Suprapubic skin (tissue), 4 donors: ENCODE measurements around the gene CGNL1. TPM values are rescaled to one million over a fixed set of nuclear protein-coding genes. Genes with fewer than 3 reads are reported as not detected.
A peak's percentile ranks its signal among the peaks of the same experiment; 100 is the strongest.

Experiments used
- DNase-seq, 2 donors: peaks; one replicate each; pipeline ENCODE4 v3.0.0-alpha.2; 2019; ENCODE audit warnings: low spot score in 2 of 2
- H3K27ac ChIP-seq: fragments of 200-600 bp; sonication (generic); one replicate; pipeline ENCODE4 v1.5.1; 2019
- H3K27me3 ChIP-seq: fragments of 200-600 bp; sonication (generic); one replicate; pipeline ENCODE4 v1.5.1; 2019
- H3K36me3 ChIP-seq: fragments of 200-600 bp; sonication (generic); one replicate; pipeline ENCODE4 v1.5.1; 2019
- H3K4me1 ChIP-seq: fragments of 200-600 bp; sonication (generic); one replicate; pipeline ENCODE4 v1.5.1; 2019
- H3K4me3 ChIP-seq: fragments of 200-600 bp; sonication (generic); one replicate; pipeline ENCODE4 v1.5.1; 2019; ENCODE audit warnings: mild to moderate bottlenecking
- H3K9me3 ChIP-seq: fragments of 200-600 bp; sonication (generic); one replicate; pipeline ENCODE4 v1.5.1; 2019
- CTCF ChIP-seq, 2 donors: fragments of 200-600 bp in 1 of 2; fragments of 450-650 bp in 1 of 2; sonication (generic) in 1 of 2; IDR thresholded peaks; one replicate each; pipeline ENCODE4 v1.5.1; 2016 to 2019; ENCODE audit warnings: antibody characterized with exemption in 2 of 2, mild to moderate bottlenecking in 1 of 2, moderate library complexity in 1 of 2
- EP300 ChIP-seq: sonication (generic); formaldehyde crosslinking; IDR thresholded peaks from one replicate; pipeline ENCODE4 v1.6.1; 2017; ENCODE audit warnings: antibody characterized with exemption
- POLR2A ChIP-seq, 2 donors: fragments of 450-650 bp; IDR thresholded peaks; one replicate each; pipeline ENCODE4 v1.6.1; 2017; ENCODE audit warnings: antibody characterized with exemption in 2 of 2, mild to moderate bottlenecking in 2 of 2, moderate library complexity in 2 of 2
- POLR2AphosphoS5 ChIP-seq, 3 donors: sonication (generic); formaldehyde crosslinking; IDR thresholded peaks; one replicate each; pipeline ENCODE4 v1.6.1; 2017; ENCODE audit warnings: antibody characterized with exemption in 3 of 3
- WGBS: methylation state at CpG from one replicate; pipeline ENCODE4 v1.1.5; 2018; 5-methylcytosine and 5-hydroxymethylcytosine counted together
- total RNA-seq, 4 donors: library from RNA; depleted of rRNA; stranded (reverse); fragments of >200 nt; gene quantifications; one replicate each; pipeline ENCODE4 v1.1.0, GENCODE V29; 2016

The CGNL1 gene
- total RNA-seq = 10 to 100 TPM in 3 of 4 donors, 1 to 10 TPM in 1; 7.1 to 27.0 (median 14.2) TPM

- H3K4me3 ChIP-seq = peak within 1 kb of the TSS; percentile 70
- peaks cover 10% of the 10 kb centered on the region for H3K27me3 ChIP-seq
- no peak for DNase-seq
- peaks cover 21% of the 10 kb centered on the region for H3K4me1 ChIP-seq
- no peaks in the 10 kb centered on the region for H3K9me3 ChIP-seq
- TF ChIP-seq CTCF (IDR thresholded peaks at IDR 0.05) = no peak
- peak in 1 of 2 donors; percentile 16 for TF ChIP-seq POLR2A (IDR thresholded peaks at IDR 0.05)
- no peak for TF ChIP-seq POLR2AphosphoS5 (IDR thresholded peaks at IDR 0.05)
- 30% methylated on average over 47 of the region's 76 CpGs for WGBS
- peak within 1 kb of the TSS; percentile 85 for H3K27ac ChIP-seq
- no peaks in the 10 kb centered on the region for H3K36me3 ChIP-seq
Measured at GRCh38 chr15:57375827-57376695, at the start of gene CGNL1. CGNL1 (plus strand) TSS chr15:57376505; CDS start chr15:57438000, 61,495 bp downstream.

- Histone ChIP-seq H3K36me3 (no peaks in the 10 kb centered on the region), H3K4me3 (no peak overlapping the region), H3K27me3 (no peaks in the 10 kb centered on the region), H3K9me3 (no peaks in the 10 kb centered on the region), H3K27ac (no peak overlapping the region), H3K4me1 (peaks cover 9% of the 10 kb centered on the region)
- 83% methylated on average over 11 of the region's 11 CpGs for WGBS
- no peak for DNase-seq
- TF ChIP-seq POLR2AphosphoS5 (IDR thresholded peaks at IDR 0.05) (no peak), CTCF (IDR thresholded peaks at IDR 0.05) (no peak), EP300 (no peak), POLR2A (IDR thresholded peaks at IDR 0.05) (no peak)
Measured at GRCh38 chr15:57327985-57328471, 48.3 kb upstream of the CGNL1 start.

- no peak for TF ChIP-seq EP300
- TF ChIP-seq POLR2AphosphoS5 (IDR thresholded peaks at IDR 0.05) = no peak
- no peak for TF ChIP-seq POLR2A (IDR thresholded peaks at IDR 0.05)
- no peak for TF ChIP-seq CTCF (IDR thresholded peaks at IDR 0.05)
- WGBS = 90% methylated on average over 8 of the region's 8 CpGs
- DNase-seq = no peak
- H3K9me3 ChIP-seq = no peaks in the 10 kb centered on the region
- no peaks in the 10 kb centered on the region for H3K27me3 ChIP-seq
- H3K4me3 ChIP-seq = no peak overlapping the region
- H3K27ac ChIP-seq = peak overlapping the region; percentile 27
- H3K36me3 ChIP-seq = no peaks in the 10 kb centered on the region
- peaks cover 5% of the 10 kb centered on the region for H3K4me1 ChIP-seq
Measured at GRCh38 chr15:57328479-57328878, 47.8 kb upstream of the CGNL1 start.

GRCh38 chr15:57328897-57329296 lies 47.4 kb upstream of the CGNL1 start:
- 69% methylated on average over 5 of the region's 5 CpGs for WGBS
- Histone ChIP-seq H3K4me1 (peaks cover under 1% of the 10 kb centered on the region), H3K4me3 (no peak overlapping the region), H3K36me3 (no peaks in the 10 kb centered on the region), H3K27ac (no peak overlapping the region), H3K9me3 (no peaks in the 10 kb centered on the region), H3K27me3 (no peaks in the 10 kb centered on the region)
- no peak for DNase-seq
- no peak for TF ChIP-seq POLR2A (IDR thresholded peaks at IDR 0.05)
- TF ChIP-seq CTCF (IDR thresholded peaks at IDR 0.05) = no peak
- no peak for TF ChIP-seq POLR2AphosphoS5 (IDR thresholded peaks at IDR 0.05)
- TF ChIP-seq EP300 = no peak

- 90% methylated on average over 13 of the region's 13 CpGs for WGBS
- no peak for DNase-seq
- TF ChIP-seq POLR2AphosphoS5 (IDR thresholded peaks at IDR 0.05) = no peak
- TF ChIP-seq CTCF (IDR thresholded peaks at IDR 0.05) = no peak
- TF ChIP-seq EP300 = no peak
- TF ChIP-seq POLR2A (IDR thresholded peaks at IDR 0.05) = no peak
- Histone ChIP-seq H3K27ac (no peak overlapping the region), H3K27me3 (no peaks in the 10 kb centered on the region), H3K9me3 (no peaks in the 10 kb centered on the region), H3K4me1 (no peaks in the 10 kb centered on the region), H3K36me3 (no peaks in the 10 kb centered on the region), H3K4me3 (no peak overlapping the region)
Measured at GRCh38 chr15:57329582-57330367, 46.5 kb upstream of the CGNL1 start.
